HEK293 (cell line): ENCODE results near the gene NUDT22.

ENCODE experiments used
- CTCF ChIA-PET: fragments of 350-600 bp; formaldehyde crosslinking; extraction: SDS; loops from one replicate; lab custom pipeline; 2021; ENCODE audit warnings: antibody characterized with exemption; lab: Yijun Ruan, JAX
- POLR2A ChIA-PET: fragments of 300-600 bp; formaldehyde crosslinking; extraction: SDS; loops from one replicate; lab custom pipeline; 2020; ENCODE audit warnings: antibody characterized with exemption, inconsistent platforms; lab: Yijun Ruan, JAX
- H3K27ac ChIP-seq: fragments of 200-500 bp; sonication (Bioruptor generic); 2 replicates; pipeline ENCODE4 v1.5.1; 2014; ENCODE audit warnings: low read depth, low read length, control low read depth, inconsistent platforms; ENCODE audit errors: extremely low read depth
- H3K36me3 ChIP-seq, 2 experiments: fragments of 200-500 bp in 1 of 2; sonication (Bioruptor generic) in 1 of 2; 1 replicate in 1 of 2; 2 replicates in 1 of 2; pipeline ENCODE4 v1.5.1; 2014 to 2017; ENCODE audit warnings: inconsistent platforms in 2 of 2, low read length in 2 of 2; ENCODE audit not compliant: control insufficient read depth in 2 of 2, insufficient read depth in 1 of 2
- H3K4me1 ChIP-seq: fragments of 200-500 bp; sonication (Bioruptor generic); 2 replicates; pipeline ENCODE4 v1.5.1; 2014; ENCODE audit warnings: mild to moderate bottlenecking, low read length, inconsistent platforms; ENCODE audit not compliant: control insufficient read depth, insufficient read depth
- H3K4me3 ChIP-seq: 2 replicates; pipeline ENCODE4 v1.5.1; 2011; ENCODE audit warnings: low read depth, mild to moderate bottlenecking, control low read depth, low read length, moderate library complexity
- H3K9me3 ChIP-seq: fragments of 200-500 bp; sonication (Bioruptor generic); 2 replicates; pipeline ENCODE4 v1.5.1; 2014; ENCODE audit warnings: low read depth, low read length, inconsistent platforms; ENCODE audit not compliant: control insufficient read depth, insufficient read depth
- BCL11A ChIP-seq: fragments of 450-650 bp; formaldehyde crosslinking; IDR thresholded peaks from 2 replicates; pipeline ENCODE4 v1.5.1; 2016; ENCODE audit warnings: low read depth, missing biosample characterization, missing genetic modification characterization
- KLF16 ChIP-seq: fragments of 450-650 bp; formaldehyde crosslinking; IDR thresholded peaks from 2 replicates; pipeline ENCODE4 v1.5.1; 2017; ENCODE audit warnings: missing biosample characterization, missing genetic modification characterization
- KLF8 ChIP-seq: fragments of 450-650 bp; formaldehyde crosslinking; IDR thresholded peaks from 2 replicates; pipeline ENCODE4 v1.5.1; 2016; ENCODE audit warnings: missing biosample characterization, missing genetic modification characterization
- PATZ1 ChIP-seq: fragments of 450-650 bp; formaldehyde crosslinking; IDR thresholded peaks from 2 replicates; pipeline ENCODE4 v1.5.1; 2016; ENCODE audit warnings: missing biosample characterization, missing genetic modification characterization
- SP3 ChIP-seq: fragments of 450-650 bp; formaldehyde crosslinking; IDR thresholded peaks from 2 replicates; pipeline ENCODE4 v1.5.1; 2016; ENCODE audit warnings: missing biosample characterization, missing genetic modification characterization
- ZBTB11 ChIP-seq: fragments of 450-650 bp; formaldehyde crosslinking; conservative IDR thresholded peaks from 2 replicates; pipeline ENCODE4 v1.5.1; 2016; ENCODE audit warnings: low read depth, missing biosample characterization, missing genetic modification characterization
- ZBTB17 ChIP-seq: fragments of 450-650 bp; formaldehyde crosslinking; IDR thresholded peaks from 2 replicates; pipeline ENCODE4 v1.5.1; 2016; ENCODE audit warnings: missing biosample characterization, missing genetic modification characterization
- ZBTB20 ChIP-seq: fragments of 450-650 bp; formaldehyde crosslinking; IDR thresholded peaks from 2 replicates; pipeline ENCODE4 v1.5.1; 2016; ENCODE audit warnings: missing biosample characterization, missing genetic modification characterization
- ZBTB48 ChIP-seq: fragments of 450-650 bp; formaldehyde crosslinking; IDR thresholded peaks from 2 replicates; pipeline ENCODE4 v1.5.1; 2016; ENCODE audit warnings: missing biosample characterization, missing genetic modification characterization
- ZIC2 ChIP-seq: fragments of 450-650 bp; formaldehyde crosslinking; IDR thresholded peaks from 2 replicates; pipeline ENCODE4 v1.5.1; 2016; ENCODE audit warnings: missing biosample characterization, missing genetic modification characterization
- ZNF16 ChIP-seq: fragments of 450-650 bp; formaldehyde crosslinking; IDR thresholded peaks from 2 replicates; pipeline ENCODE4 v1.5.1; 2016; ENCODE audit warnings: low read depth, missing biosample characterization, missing genetic modification characterization
- ZNF169 ChIP-seq: fragments of 450-650 bp; formaldehyde crosslinking; IDR thresholded peaks from 2 replicates; pipeline ENCODE4 v1.5.1; 2016; ENCODE audit warnings: missing biosample characterization, missing genetic modification characterization
- ZNF341 ChIP-seq: fragments of 450-650 bp; formaldehyde crosslinking; IDR thresholded peaks from 2 replicates; pipeline ENCODE4; 2016; ENCODE audit warnings: low read depth, missing biosample characterization, missing genetic modification characterization
- ZNF366 ChIP-seq: fragments of 450-650 bp; formaldehyde crosslinking; conservative IDR thresholded peaks from 2 replicates; pipeline ENCODE4 v1.5.1; 2016; ENCODE audit warnings: missing biosample characterization, missing genetic modification characterization
- ZNF580 ChIP-seq: fragments of 450-650 bp; formaldehyde crosslinking; IDR thresholded peaks from 2 replicates; pipeline ENCODE4 v1.5.1; 2016; ENCODE audit warnings: missing biosample characterization, missing genetic modification characterization
- ZNF600 ChIP-seq: fragments of 450-650 bp; formaldehyde crosslinking; IDR thresholded peaks from 2 replicates; pipeline ENCODE4 v1.5.1; 2016; ENCODE audit warnings: missing biosample characterization, missing genetic modification characterization
- ZNF776 ChIP-seq: fragments of 450-650 bp; formaldehyde crosslinking; IDR thresholded peaks from 2 replicates; pipeline ENCODE4 v1.5.0; 2017; ENCODE audit warnings: missing biosample characterization, missing genetic modification characterization, borderline replicate concordance
- ZSCAN5A ChIP-seq: fragments of 450-650 bp; formaldehyde crosslinking; IDR thresholded peaks from 2 replicates; pipeline ENCODE4 v1.5.1; 2016; ENCODE audit warnings: missing biosample characterization, missing genetic modification characterization

NUDT22 gene

GRCh38 chr11:64268025-64268892 lies 42.2 kb downstream of the NUDT22 start (continued):
- TF ChIP-seq ZNF580 (tag by site-specific recombination), result 0 out of 2 replicates have a peak, but pooled peaks have one; percentile 9

- no peak for TF ChIP-seq ZNF776 (tag by site-specific recombination)
- 0 out of 2 replicates have a peak, but pooled peaks have one; percentile 9 for TF ChIP-seq KLF16 (tag by site-specific recombination)
- 0 out of 2 replicates have a peak, but pooled peaks have one; percentile 8 for TF ChIP-seq ZBTB48 (tag by site-specific recombination)
- peak; percentile 98 for TF ChIP-seq ZNF580 (tag by site-specific recombination)
- TF ChIP-seq ZBTB20 (tag by site-specific recombination), result peak; percentile 94
- TF ChIP-seq ZSCAN5A, result no peak
- TF ChIP-seq ZNF341 (tag by site-specific recombination), result 0 out of 2 replicates have a peak, but pooled peaks have one; percentile 49
- 0 out of 2 replicates have a peak, but pooled peaks have one; percentile 45 for TF ChIP-seq ZBTB17 (tag by site-specific recombination)
- TF ChIP-seq ZBTB11 (tag by site-specific recombination), result 0 out of 2 replicates have a peak, but pooled peaks have one; percentile 11
- peak; percentile 89 for TF ChIP-seq ZNF600 (tag by site-specific recombination)
- peak; percentile 37; the same call in 1 of the 2 replicates for TF ChIP-seq BCL11A (tag by site-specific recombination)
- TF ChIP-seq KLF8 (tag by site-specific recombination), result peak; percentile 20; the same call in 1 of the 2 replicates
- peak; percentile 53; the same call in 1 of the 2 replicates for TF ChIP-seq SP3 (tag by site-specific recombination)
- TF ChIP-seq ZNF16 (tag by site-specific recombination), result 0 out of 2 replicates have a peak, but pooled peaks have one; percentile 13
- 0 out of 2 replicates have a peak, but pooled peaks have one; percentile 12 for TF ChIP-seq PATZ1
- no peak for TF ChIP-seq ZIC2 (tag by site-specific recombination)
- TF ChIP-seq ZNF366 (tag by site-specific recombination), result 0 out of 2 replicates have a peak, but pooled peaks have one; percentile 14
- TF ChIP-seq ZNF169 (tag by site-specific recombination), result no peak
- Histone ChIP-seq H3K27ac (peak overlapping the region; percentile 83), H3K36me3 (peaks cover 0 to 33% of the 10 kb centered on the region in 2 experiments; a peak in 1 of 3 replicates), H3K4me1 (peaks cover 2% of the 10 kb centered on the region; the same call in 1 of the 2 replicates), H3K4me3 (peak overlapping the region; percentile 56), H3K9me3 (no peaks in the 10 kb centered on the region)
- ChIA-PET POLR2A (interaction anchor here (0.7 to 7.0 kb wide), 12 partner anchors 11 to 86 kb away, joined by 3 to 96 read pairs (median 12); partner anchors contain the start of genes BAD, ESRRA, FERMT3 and FKBP2), CTCF (interaction anchor here (0.6 to 6.8 kb wide), 7 partner anchors 17 to 102 kb away, joined by 3 to 81 read pairs (median 5); partner anchors contain the start of genes CATSPERZ, ESRRA and PLCB3)
Observed at GRCh38 chr11:64268893-64269539, 42.9 kb downstream of the NUDT22 start.
